ENCODE measurements around the gene ADORA2A. TPM values are rescaled to one million over a fixed set of nuclear protein-coding genes. Genes with fewer than 3 reads are reported as not detected.

Gene ADORA2A
- total RNA-seq, 1 donor from 2014 or later: 35.8 TPM

DNA sequence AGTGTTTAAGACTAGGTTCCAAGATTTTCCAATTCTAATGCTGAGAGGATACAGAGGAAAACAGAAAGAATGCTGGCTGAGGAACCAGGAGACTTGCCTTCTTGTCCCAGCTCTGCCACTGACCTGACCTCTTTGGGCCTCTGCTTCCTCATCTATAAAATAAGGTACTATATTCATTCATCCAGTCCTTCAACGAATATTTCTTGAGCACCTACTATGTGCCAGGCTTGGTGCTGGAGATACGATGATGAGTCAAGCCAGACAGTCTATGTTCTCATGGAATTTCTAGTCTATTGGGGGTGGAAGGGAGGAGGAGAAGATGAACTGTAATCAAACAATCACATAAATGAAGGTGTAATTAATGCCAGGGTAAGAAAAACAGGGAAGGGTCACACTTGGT lies 39.9 kb downstream of the ADORA2A start:
- no peak overlapping the region for H3K27ac Mint-ChIP-seq
- TF ChIP-seq, protein P1, sequence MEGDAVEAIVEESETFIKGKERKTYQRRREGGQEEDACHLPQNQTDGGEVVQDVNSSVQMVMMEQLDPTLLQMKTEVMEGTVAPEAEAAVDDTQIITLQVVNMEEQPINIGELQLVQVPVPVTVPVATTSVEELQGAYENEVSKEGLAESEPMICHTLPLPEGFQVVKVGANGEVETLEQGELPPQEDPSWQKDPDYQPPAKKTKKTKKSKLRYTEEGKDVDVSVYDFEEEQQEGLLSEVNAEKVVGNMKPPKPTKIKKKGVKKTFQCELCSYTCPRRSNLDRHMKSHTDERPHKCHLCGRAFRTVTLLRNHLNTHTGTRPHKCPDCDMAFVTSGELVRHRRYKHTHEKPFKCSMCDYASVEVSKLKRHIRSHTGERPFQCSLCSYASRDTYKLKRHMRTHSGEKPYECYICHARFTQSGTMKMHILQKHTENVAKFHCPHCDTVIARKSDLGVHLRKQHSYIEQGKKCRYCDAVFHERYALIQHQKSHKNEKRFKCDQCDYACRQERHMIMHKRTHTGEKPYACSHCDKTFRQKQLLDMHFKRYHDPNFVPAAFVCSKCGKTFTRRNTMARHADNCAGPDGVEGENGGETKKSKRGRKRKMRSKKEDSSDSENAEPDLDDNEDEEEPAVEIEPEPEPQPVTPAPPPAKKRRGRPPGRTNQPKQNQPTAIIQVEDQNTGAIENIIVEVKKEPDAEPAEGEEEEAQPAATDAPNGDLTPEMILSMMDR (IDR thresholded peaks at IDR 0.05): no peak
- H3K36me3 Mint-ChIP-seq (ENCODE audit: low read depth): no peaks in the 10 kb centered on the region
- DNase-seq (no peak), ATAC-seq (ENCODE audit: low read depth) (no peak)
- intact Hi-C loops (cut with micrococcal nuclease): no loop called here
- ChIA-PET CTCF (no interaction called here), POLR2A (no interaction called here)
- no peak overlapping the region for H3K4me3 Mint-ChIP-seq
- H3K4me1 Mint-ChIP-seq: peaks cover 23% of the 10 kb centered on the region
- no peaks in the 10 kb centered on the region for H3K9me3 Mint-ChIP-seq
- no peaks in the 10 kb centered on the region for H3K27me3 Mint-ChIP-seq

DNA sequence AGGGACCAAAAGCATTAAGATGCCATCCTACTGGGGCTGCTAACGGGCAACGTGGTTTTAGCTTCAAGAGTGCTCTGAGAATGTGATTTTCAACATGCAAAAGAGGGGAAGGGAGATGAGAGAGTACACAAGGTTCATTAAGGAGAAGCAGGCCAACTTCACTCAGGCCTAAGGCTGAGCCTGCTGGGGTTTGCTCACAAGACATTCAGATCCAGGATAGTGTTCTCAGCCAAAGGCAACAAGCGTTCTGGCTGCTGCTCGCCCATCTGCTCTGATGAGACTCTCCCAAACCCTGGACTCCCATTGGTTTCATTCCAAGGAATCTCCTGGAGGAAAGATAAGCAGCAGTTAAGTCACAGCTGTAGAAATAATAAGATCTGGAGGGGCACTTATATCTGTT lies 44.2 kb downstream of the ADORA2A start:
- ChIA-PET POLR2A (interaction anchor here (1.4 kb wide), 2 partner anchors 36 to 44 kb away, joined by 4 read pairs; partner anchors contain the start of gene ADORA2A), CTCF (no interaction called here)
- Mint-ChIP-seq H3K27me3 (no peaks in the 10 kb centered on the region), H3K9me3 (no peaks in the 10 kb centered on the region), H3K27ac (no peak overlapping the region), H3K4me3 (no peak overlapping the region), H3K4me1 (peaks cover 26% of the 10 kb centered on the region), H3K36me3 (ENCODE audit: low read depth) (no peaks in the 10 kb centered on the region)
- ATAC-seq (ENCODE audit: low read depth): no peak
- intact Hi-C loops (cut with micrococcal nuclease): no loop called here
- no peak for DNase-seq
- TF ChIP-seq, protein P1 (IDR thresholded peaks at IDR 0.05): no peak

DNA sequence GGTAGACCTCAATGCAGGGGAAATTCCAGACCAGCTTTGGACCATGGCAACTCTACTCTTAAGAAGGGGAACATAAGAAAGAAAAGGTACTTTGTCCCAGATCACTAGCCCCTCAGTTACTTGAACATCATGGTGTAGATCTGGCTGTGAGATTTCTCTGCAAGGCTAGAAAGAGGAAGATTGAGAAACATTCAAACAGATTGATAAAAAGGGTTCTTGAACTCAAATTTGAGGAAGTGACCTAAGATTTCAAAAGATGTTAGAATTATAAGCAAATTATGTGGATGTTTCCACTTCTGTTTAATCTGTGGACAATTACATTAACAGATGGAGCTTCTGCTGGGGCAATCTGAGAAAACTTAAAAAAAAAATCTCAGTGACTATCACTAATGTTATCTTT lies 45.9 kb downstream of the ADORA2A start:
- DNase-seq (no peak), ATAC-seq (ENCODE audit: low read depth) (peak; percentile 40)
- Mint-ChIP-seq H3K27me3 (no peaks in the 10 kb centered on the region), H3K9me3 (no peaks in the 10 kb centered on the region), H3K27ac (no peak overlapping the region), H3K36me3 (ENCODE audit: low read depth) (no peaks in the 10 kb centered on the region), H3K4me1 (peaks cover 19% of the 10 kb centered on the region), H3K4me3 (no peak overlapping the region)
- intact Hi-C loops (cut with micrococcal nuclease): no loop called here
- ChIA-PET POLR2A (interaction anchor here (1.4 to 1.5 kb wide), 2 partner anchors 10 to 38 kb away, joined by 4 read pairs; no protein-coding TSS in a partner anchor), CTCF (interaction anchor here (1.3 kb wide), 1 partner anchor 49 kb away, joined by 3 read pairs; no protein-coding TSS in a partner anchor)
- TF ChIP-seq, protein P1 (IDR thresholded peaks at IDR 0.05): no peak

DNA sequence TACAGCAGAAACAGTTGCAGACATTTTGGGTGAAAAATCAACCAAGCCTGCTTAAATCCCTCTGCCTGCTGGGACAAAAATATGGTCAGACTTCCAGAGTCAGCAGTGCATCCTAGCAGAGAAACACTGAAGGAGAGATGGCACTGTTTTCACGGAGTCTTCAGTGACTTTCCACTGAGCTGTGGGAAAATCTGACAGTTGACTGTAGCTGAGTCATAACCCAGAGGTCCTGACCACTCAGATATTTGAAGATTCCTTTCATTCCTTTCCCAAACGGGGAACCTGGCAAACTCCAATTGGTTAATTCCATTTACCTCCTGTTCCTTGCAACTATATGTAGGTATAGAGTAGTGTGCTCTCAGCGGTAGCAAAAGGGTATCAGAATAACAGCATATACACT lies 46.8 kb downstream of the ADORA2A start:
- H3K27me3 Mint-ChIP-seq: no peaks in the 10 kb centered on the region
- H3K9me3 Mint-ChIP-seq: no peaks in the 10 kb centered on the region
- H3K27ac Mint-ChIP-seq: no peak overlapping the region
- H3K36me3 Mint-ChIP-seq (ENCODE audit: low read depth): no peaks in the 10 kb centered on the region
- POLR2A ChIA-PET: interaction anchor here (1.0 kb wide), 1 partner anchor 39 kb away, joined by 3 read pairs; no protein-coding TSS in a partner anchor
- TF ChIP-seq, protein P1 (IDR thresholded peaks at IDR 0.05): no peak
- no peak for DNase-seq
- no peak for ATAC-seq (ENCODE audit: low read depth)
- peaks cover 19% of the 10 kb centered on the region for H3K4me1 Mint-ChIP-seq
- CTCF ChIA-PET: interaction anchor here (0.8 kb wide), 1 partner anchor 47 kb away, joined by 3 read pairs; no protein-coding TSS in a partner anchor
- H3K4me3 Mint-ChIP-seq: no peak overlapping the region
- intact Hi-C loops (cut with micrococcal nuclease): no loop called here

DNA sequence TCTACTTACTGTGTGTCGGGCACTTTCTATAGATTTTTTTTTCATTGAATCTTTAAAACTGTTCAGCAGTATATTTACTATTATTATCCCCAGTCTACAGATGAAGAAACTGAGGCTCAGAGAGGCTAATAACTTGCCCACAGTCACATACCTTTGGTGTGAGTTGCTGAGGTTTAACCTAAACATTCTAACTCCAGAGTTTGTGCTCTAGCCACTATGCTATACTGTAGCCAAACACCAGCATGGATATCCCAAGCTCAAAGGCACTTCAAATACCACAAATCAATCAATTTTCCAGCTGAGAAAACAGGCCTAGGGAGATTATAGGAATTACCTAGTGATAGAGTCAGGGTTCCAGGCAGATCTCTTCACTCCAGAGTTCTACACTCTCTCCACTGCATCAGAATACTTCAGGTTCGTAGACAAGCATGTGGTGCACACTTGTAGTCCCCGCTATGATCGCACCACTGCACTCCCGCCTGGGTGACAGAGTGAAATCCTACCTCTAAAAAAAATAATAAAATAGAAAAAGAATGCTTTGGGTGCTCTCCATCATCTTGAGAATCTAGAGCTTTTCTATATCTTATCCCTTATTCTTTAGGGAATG lies 47.4 kb downstream of the ADORA2A start:
- H3K27me3 Mint-ChIP-seq: no peaks in the 10 kb centered on the region
- ATAC-seq (ENCODE audit: low read depth) (no peak), DNase-seq (no peak)
- ChIA-PET CTCF (interaction anchor here (0.8 kb wide), 1 partner anchor 47 kb away, joined by 3 read pairs; no protein-coding TSS in a partner anchor), POLR2A (interaction anchor here (1.0 kb wide), 1 partner anchor 40 kb away, joined by 3 read pairs; no protein-coding TSS in a partner anchor)
- TF ChIP-seq, protein P1 (IDR thresholded peaks at IDR 0.05): no peak
- H3K27ac Mint-ChIP-seq: no peak overlapping the region
- no peaks in the 10 kb centered on the region for H3K9me3 Mint-ChIP-seq
- no peak overlapping the region for H3K4me3 Mint-ChIP-seq
- intact Hi-C loops (cut with micrococcal nuclease): no loop called here
- H3K4me1 Mint-ChIP-seq: peaks cover 19% of the 10 kb centered on the region
- no peaks in the 10 kb centered on the region for H3K36me3 Mint-ChIP-seq (ENCODE audit: low read depth)
